Activated CD8-positive, alpha-beta memory T cell treated with anti-CD3 and anti-CD28 coated beads for 48 hours (primary cell): ENCODE data around the gene CCDC138.

ENCODE experiments used
- DNase-seq, 3 experiments: peaks; one replicate each; pipeline ENCODE4 v3.0.0-alpha.2; 2020; ENCODE audit warnings: low read depth in 2 of 3, low spot score in 2 of 3

CCDC138 gene

DNA sequence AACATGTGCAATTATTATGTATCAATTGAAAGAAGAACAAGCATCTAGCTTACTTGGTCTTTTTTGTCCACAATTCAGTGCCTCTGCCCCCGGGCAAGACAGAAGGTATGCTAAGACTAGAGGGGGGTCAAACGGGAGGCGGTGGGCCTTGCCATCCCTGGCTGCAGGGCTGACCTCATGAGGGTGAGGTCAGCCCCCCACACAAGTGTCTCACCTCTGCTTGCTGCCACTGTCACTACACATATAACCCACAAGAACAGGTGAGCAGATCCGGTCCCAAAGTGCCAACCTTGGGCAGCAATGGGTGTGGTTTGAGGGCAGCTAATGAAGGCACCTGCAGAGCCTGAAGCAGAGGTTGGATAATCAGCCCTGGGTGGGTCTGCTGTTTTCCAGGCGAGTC, 131.0 kb downstream of the CCDC138 start:
- no peak for DNase-seq

DNA sequence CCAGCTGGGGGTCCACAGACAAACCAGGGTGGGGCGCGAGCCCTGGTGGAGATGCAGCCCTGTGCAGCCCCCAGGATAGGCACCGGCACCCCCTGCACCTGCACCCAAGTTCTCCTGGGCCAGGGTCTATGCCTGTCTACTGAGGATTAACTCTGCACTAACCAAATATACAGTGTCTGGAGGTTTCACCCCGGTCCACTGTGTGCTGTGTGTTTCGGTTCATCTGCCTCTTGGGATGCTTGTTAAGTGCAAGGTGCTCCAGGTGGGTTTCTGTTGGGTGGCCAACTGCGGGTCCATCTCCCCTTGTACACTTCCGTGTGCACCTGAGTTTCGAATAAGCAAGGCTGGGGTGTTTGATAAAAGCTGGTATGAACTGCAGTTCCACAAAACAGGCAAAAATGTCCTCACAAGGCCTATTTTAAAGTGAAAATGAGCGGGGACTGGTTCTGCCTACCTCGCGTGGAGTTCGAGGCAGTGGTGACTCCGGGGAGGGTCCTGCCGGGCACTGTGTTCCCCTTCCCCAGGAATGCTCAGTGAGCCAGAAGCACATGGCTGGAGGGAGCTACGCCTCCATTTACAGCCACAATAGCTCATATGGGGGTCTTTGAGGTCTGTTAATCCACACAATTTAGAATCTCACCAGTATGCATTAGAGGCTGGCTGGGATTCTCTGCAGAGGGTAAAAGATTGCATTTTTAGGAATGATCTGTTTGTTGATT, 131.7 kb downstream of the CCDC138 start:
- no peak for DNase-seq

DNA sequence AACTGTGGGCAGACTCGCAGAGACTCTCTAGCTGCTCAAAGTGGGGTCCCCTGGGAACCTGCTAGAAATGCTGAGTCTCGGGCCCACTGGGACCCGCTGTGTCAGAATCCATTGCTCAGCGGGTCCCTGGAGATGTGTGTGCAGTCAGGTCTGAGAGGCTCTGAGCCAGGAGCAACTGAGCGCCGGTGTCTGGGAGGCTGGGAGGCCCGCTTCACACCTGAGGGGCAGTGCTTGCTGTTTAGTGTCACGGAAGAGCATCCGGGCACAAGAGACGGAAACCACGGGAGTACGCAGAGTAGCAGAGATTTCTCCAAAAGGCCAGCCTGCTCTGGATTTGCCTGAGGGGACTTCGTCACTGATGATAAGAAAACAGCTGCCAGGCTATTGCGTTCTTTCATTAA, 132.4 kb downstream of the CCDC138 start:
- no peak for DNase-seq

DNA sequence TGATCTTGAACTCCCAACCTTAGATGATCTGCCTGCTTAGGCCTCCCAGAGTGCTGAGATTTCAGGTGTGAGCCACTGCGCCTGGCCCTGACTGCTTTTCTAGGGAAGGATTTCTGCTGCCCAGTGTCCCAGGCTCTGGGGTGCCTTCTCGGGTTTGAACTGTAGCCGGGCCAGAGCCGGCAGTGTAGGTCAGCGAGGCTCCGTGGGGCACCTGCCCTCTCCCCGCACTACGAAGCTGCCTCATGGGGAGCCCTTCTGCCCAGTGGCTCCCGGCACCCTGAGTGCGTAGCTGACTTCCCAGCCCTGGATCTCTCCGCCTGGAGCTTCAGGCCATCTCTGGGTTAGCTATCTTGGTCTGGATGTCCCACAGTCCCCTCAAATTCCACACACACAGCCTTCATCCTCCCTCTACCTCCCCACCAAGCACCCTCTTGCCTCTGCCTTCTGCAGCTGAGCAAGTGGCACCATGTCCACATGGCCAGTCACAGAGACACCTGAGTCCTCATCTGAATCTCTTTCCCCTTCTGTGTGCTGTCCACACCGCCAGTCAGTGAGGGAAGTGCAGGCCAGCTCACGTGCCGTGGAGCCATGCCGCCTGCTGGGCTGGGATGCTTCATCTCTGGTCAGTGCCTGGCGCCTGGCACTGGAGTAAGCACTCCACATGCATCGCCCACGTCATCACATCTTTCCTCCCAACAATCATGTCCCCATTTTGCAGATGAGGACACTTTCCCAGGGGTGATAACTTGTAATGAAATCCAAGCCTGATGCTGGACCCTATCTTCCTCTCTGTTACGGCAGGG, 133.2 kb downstream of the CCDC138 start:
- DNase-seq: no peak

DNA sequence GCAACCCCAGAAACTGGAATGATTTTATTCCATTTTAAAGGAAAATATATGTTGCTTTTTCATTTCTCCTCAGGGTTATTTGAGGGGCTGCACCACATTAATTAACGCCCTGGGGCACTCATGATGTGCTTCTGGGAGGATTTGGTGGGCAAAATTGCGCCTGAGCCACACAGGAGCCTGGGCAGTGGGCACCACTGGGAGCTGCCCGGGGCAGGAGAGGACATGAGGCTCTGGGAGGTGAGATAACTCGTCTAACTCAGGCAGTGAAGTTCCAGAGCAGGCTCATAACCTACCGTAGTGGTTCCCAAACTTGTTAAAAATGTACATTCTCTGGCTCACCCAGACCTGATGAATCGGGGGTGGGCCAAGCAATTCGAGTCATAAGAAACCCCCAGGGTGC, 134.1 kb downstream of the CCDC138 start:
- DNase-seq: no peak

DNA sequence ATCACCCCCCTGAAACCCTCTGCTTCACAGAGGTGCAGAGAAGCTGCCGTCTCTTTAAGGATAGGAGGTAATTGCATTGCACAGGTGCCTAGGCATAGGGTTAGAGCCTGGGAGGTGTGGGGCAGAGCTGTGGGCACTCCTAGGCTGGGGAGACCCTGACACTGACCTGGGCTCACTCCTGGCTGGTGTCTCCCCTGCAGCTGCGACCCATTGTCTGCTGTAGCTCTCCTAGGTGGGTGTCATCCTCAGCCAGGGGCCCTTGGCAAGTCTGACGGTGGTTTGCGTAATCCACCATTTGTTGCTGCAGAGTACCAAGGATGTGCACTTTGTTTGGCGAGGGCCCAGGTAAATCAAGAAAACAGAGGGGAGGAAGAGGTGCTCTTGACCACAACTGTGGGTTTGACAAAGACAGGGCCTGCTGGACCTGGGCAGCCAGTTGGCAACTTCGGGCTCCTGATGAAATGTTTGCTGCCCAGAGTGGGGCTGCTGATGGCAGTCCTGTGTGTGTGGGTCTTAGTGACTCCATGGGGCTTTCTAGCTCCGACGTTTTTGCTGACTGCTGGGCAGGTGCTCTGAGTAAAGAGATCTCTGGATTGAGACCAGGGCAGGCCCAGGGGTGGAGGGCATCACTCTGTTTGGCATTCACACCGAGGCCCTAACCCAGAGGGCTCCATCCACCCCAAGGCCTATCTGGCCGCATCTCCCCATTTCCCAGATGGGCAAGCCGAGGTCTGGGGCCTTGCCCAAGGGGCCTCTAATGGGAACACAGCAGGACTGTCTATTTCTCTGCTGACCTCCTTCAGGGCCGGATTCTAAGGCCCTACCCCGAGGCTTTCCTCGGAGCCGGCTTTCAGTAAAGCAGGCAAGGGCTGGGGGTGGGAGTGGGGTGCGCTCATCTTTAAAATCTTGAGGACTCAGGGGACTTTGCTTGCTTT, 134.8 kb downstream of the CCDC138 start:
- DNase-seq: no peak

DNA sequence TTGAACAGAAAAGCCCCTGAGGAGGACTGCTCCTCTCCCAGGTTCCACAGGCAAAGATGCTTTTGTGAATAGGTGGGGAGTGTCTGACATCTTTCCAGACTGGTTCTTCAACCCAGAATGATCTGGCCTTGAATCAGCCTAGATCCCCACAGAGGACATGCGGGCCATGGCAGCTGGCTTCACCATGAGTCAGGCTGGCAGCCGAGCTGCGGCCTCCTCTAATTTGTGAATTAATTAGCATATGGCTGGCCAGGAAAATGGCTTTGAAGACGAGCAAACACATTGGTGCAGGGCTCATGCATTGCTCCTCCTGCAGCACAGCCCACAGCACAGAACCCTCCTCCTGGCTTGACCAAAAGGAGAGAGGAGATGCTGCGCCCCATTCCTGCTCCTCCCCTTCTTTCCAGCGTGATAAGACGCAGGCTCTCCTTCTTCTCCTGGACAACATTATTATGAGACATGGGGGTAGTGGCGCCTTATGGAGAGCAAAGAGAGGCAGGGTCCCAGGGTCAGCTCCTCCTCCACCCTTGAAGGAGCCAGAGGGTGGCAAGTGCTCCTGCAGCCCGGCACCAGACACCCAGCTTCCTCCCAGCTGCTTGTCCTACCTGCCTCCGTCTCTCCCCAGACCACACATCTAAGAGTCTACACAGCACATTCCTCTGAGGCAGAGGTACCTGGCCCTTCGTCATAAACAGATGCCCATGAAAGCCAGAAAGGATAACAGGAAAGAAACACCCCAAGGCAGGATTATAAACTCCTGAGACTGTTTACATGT, 135.8 kb downstream of the CCDC138 start:
- no peak for DNase-seq

DNA sequence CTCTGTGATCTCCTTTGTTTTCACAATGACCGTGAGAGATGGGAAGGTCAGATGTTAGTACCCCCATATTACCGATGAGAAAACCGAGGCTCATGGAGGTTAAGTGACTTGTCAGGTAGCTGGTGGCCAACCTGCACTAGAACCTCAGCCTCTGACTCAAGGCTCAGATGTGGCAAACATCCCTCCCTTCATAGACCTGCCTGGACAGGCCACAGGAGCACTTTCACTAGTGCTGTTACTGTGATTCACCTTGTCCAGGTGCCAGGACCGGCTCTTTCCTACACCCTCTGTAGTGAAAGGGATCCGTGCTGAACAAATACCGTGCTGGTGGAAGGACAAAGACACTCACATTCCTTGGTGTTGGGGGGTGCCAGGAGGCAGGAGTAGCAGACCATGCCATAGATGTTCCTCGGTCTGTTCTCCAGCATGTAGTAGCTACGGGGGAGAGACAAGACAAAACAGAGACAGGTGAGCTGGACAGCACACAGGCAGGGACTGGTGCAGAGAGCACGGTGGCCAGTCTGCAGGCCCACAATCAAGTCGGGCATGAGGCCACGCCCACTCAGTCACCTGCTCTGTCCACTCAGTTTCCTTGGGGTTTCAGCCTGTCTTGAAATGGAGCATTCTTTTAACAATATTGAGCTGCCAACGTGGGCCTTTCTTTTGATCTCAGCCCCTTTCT, 136.6 kb downstream of the CCDC138 start:
- no peak for DNase-seq

DNA sequence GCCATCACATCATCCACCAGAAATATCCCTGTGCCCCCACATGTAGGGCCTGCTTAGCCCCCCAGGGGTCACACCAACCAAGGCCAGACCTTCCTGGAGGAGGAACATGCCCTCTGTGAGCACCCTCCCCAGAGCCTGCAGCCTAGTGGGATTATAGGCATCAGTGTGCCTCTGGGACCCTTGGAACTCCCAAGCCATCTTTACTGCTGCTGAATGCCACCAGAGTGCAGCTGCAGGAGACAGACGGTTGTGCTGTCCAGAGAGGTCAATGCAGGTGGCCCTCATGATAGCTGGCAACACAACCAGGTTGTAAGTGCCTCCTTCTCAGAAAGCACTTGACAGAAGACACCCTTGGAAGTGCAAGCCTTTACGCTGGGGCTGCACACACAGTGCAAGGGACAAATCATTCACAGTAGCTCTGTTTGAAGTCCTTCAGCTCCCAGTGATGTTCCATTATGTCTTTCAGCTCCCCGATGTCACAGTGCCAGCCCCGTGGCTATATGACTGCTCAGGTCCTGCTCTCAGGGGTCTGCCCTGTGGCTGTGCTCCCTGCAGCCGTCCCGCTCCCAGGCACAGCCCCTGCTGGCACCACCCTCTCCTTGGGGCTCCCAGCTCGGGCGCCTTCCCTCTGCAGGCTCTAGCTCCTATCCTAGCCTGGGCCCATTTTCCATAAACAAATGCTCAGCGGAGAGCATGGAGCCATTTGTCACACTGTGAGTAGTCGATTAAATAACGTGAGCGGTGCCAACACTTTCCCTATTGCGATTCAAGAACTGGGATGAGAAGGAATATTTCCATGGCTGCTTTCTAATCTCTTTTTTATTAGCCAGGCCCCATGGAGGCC, 137.4 kb downstream of the CCDC138 start:
- no peak for DNase-seq

DNA sequence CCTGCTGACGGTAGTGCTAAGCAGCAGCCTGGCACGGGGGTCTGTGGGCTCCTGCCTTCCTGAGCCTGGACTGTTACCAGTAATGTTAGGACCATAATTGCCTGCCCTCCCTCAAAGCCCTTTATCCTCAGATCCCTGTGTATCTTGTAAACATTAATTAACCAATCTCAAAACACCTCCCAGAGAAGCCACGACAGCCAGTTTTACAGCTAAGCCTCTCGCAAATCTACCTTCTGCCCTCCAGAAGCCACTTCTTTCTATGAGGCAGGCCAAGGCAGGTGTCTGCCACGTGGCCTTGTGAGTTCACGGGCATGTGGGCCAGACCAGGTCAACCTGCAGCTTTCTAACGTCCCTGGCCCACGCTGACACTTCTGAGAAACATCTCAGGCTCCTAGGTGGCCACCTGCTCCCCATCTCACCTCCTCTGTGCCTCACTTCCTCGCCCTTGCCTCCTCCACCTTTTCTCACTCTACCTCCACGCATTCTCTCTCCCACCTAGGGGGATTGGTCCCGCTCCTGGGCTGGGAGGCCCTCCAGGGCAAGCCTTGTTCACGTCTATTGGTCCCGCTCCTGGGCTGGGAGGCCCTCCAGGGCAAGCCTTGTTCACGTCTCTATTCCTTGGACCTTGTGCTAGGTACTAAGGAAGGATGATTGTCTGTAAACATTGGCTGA, 138.1 kb downstream of the CCDC138 start:
- DNase-seq: no peak

DNA sequence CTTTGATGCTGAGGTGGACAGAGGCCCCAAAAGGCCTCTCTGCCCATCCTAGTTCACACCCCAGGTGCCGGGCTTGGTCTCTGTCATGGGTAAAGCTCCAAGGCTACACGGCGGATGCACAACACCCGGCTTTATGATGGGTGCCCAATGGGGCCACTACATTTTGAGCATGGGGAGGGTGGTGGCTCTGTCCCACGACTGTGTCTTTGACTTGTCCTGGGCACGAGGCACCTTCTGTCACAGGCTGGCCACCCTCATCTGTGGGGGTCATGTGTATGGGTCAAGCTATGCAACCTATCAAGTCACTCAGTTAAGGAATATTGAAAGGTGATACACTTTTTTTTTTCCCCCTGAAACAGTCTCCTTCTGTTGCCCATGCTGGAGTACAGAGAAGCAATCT, 138.7 kb downstream of the CCDC138 start:
- DNase-seq: no peak

DNA sequence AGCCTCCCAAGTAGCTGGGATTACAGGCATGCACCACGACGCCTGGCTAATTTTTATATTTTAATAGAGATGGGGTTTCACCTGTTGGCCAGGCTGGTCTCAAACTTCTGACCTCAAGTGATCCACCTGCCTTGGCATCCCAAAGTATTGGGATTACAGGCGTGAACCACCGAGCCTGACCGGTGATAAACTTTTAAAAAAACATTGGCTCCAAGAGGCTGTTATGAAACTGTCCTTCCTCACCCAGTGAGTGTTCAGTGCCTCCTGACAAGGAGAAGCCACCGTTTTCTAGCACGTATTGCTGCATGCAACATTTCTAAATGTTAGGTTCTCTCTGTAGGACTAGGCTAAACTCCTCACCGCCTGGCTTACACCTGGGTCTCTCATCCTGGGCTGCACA, 139.2 kb downstream of the CCDC138 start:
- no peak for DNase-seq
